HG02973 (cell line): ENCODE measurements around the gene SPNS2.

ENCODE experiments used
- ATAC-seq: cut with Tn5 transposase; IDR thresholded peaks from one replicate; pipeline ENCODE4 v1.9.1; 2021; ENCODE audit warnings: moderate library complexity; ENCODE audit not compliant: unreplicated experiment

SPNS2 gene

DNA sequence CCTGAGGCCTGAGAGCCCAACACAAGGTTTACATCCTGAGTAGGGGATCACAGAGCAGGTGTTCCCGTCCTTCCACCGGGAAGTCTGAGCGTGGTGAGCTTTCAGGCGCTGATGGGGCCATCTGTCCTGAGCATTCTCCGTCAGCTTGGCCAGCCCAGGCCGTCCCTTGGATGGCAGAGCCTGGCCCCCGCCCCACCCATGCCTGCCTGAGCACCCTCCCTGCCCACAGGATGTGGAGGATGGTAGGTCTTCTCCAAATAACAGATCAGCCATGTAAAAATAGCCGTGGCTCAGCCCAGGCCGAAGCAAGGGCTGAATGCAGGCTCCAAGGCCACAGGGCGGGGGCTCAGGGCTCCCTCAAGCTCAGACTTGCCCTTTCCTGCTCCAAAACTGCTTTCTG is 20.2 kb downstream of the SPNS2 start:
- no peak for ATAC-seq

DNA sequence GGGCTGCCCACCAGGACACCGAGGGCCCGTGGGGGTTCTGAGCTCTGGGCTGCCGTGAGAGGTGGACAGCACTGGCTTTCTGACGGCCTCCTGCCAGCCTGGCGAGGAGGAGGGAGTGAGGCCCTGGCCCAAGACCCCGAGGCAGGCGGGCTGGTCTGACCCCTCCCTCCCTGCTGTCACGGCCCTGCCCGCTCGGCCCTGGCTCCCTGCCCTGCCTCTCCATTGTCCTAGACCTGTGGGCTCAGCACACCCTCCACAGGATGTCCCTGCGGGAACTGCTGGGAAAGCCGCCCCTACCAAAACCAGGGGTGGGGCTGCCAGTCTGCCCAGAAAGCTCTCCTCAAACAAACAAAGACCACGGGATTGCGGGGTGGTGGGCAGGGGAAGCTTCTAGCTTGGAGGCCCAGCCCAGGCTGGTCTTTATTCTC is 20.7 kb downstream of the SPNS2 start:
- no peak for ATAC-seq

DNA sequence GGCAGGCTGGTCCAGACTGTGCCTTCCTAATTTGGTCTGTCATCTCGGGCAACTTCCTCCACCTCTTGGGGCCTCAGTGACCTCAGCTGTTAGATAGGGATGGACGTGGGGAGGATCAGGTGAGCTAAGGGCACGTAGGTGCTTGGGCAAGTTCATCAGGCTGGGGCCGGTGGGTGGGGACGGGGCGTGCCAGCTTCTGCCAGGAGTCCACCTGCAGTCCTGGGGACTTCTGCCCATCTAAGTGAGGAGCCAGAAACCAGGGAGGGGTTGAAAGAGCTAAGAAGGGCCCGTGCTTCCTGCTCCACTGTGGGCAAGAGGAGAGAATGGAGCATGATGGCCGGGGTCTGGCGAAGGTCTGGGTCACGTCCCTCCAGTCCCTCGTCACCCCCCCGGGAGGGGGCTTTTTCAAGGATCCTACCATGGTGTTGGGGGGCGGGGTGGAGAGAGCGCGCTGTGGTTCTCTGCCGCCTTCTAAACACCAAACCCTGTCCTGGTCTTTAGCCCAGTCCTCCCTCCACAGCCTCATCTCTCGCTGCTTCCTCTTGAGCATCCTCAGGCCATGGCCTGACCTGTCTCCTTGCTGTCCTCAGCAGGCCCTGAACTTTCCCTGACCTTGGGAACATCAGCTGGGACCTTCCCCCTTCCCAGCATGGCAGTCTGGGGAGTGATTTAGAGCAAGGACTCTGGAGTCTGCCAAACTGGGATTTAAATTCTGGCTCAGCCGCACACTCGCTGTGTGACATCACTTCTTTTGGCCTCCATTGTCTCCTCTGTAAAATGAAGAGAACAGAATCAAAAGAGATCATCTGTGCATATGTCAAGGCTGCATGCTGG is 21.6 kb downstream of the SPNS2 start:
- ATAC-seq = no peak

DNA sequence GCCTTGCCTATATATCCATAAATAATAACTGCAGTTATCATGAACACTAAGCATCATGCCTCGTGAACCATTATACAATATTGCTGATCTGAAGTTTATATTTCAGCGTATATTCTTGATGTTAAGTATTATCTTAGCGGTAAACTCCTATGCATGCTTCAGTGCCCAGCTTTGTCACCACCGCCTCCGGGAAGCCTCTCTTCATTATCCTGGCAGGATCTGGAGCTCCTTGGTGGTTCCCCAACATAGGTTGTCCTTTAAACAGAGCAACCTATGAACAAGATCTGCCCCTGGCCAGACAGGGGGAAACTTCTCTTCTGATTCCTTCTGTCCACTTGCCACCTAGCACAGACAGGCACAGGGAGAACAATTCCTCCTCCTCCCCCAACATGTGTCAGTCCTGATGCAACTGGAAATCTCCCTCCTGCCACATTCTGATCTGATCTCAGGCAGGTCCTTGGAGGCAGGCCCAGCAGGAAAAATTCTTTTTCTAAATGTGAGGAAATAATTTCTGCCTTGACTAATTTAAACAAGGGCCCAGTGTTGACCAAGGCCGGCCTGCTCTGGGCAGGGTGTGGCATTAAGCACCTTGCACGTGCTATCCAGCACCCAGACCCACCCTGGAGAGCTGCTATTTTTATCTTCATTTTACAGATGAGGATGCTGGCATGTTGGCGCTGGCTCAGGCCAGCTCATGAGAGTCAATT is 22.4 kb downstream of the SPNS2 start:
- no peak for ATAC-seq

DNA sequence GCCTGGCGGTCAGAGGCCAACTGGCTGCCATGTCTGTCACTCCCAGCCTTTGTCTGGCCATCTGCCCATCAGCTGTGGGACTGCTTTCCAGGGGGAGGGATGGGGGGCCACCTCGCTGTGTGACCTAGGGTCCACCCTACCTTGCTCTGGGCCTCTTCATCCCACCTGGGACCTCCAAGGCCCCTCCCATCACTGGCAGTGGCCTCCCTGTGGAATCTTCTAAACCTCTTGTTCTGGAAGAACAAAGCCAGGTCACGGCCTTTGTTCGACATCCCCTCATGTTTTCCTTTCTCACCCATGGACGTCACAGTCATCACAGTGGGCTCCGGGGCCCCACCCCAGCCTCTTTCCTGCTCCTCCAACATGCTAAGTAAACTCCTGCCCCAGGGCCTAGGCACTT is 24.0 kb downstream of the SPNS2 start:
- ATAC-seq = no peak

DNA sequence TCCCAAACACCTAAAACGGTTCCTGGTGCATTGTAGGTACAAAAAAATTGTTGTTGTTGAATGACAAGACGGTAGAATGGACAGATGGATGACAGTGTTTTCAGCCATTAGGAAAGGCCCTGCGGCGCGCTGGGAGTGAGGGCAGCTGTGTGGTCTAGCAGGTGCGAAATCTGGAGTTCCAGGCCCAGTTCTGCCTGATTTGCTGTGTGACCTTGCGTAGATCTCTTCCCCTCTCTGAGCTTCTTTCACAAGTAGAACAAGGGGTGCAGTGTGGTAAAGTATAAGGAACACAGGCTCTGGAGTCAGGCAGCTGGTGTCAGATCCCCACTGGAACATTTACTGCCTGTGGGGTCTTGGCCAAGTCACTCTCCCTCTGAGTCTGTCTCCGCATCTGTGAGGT is 25.3 kb downstream of the SPNS2 start:
- ATAC-seq = no peak

DNA sequence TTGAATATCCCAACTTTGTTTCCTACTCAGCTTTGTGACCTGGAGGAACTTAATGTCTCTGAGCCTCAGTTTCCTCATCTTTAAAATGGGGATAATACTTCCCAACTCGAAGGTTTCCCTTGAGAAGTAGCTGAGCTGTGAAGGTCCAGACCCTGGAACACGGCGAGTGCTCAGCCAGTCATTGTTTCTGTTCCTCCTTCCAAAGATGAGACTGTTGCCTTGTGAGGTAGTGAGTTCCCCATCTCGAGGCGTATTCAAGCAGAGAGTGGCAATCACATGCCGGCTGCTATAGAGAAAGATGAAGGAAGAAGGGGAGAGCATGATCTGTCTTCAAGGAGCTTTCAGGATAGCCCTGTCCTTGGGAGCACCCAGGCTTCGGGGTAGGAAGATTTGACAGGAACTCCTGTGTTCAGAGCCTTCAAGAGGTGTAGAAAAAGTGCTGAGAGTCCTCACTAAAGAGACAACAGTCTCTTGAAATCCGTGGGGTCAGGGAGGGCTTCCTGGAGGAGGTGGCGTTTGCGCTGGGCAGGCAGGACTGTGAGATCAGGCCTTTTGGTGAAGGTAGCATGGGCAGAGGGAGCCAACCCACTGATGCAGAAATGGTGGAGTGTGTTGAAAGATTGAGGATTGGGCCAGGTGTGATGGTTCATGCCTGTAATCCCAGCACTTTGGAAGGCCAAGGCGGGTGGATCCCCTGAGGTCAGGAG is 27.2 kb downstream of the SPNS2 start:
- no peak for ATAC-seq

DNA sequence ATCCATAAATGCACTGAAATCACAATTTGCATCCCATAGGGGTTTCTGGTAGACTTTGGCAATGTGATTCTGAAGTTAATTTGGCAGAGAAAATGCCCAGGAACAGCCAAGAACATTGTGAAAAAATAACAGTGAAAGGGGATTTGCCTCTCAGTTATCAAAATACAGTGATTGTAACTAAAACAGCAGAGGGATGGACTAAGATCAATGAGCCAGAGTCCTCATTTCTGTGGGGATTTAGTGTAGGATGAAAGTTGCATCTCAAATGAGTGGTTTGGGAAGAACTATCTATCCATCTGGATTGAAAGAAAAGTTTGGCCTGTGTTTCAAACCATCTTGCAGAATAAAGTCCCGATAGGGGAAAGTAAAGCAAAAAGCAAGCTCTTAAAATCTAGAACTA is 28.5 kb downstream of the SPNS2 start:
- ATAC-seq = no peak

DNA sequence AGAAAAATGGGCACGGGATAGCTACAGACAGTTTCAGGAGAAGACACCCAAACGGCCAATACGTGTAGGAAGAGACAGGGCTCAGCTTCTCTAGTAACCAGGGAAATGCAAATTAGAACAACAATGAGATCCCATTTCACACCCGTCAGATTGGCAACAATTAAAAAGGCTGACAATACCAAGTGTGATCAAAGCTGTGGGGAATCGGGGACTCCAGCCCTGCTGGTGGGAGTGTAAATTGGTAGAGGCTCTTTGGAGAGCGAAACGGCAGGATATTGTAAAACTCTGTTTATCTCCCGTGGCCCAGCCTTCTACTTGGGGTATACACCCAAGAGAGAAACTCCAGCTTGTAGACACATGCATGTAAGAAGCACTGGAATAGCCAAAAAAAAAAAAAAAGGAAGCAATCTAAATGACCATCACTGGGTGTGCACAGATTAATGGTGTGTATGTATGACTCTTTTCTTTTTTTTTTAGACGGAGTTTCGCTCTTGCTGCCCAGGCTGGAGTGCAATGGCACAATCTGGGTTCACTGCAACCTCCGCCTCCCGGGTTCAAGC is 29.0 kb downstream of the SPNS2 start:
- no peak for ATAC-seq

DNA sequence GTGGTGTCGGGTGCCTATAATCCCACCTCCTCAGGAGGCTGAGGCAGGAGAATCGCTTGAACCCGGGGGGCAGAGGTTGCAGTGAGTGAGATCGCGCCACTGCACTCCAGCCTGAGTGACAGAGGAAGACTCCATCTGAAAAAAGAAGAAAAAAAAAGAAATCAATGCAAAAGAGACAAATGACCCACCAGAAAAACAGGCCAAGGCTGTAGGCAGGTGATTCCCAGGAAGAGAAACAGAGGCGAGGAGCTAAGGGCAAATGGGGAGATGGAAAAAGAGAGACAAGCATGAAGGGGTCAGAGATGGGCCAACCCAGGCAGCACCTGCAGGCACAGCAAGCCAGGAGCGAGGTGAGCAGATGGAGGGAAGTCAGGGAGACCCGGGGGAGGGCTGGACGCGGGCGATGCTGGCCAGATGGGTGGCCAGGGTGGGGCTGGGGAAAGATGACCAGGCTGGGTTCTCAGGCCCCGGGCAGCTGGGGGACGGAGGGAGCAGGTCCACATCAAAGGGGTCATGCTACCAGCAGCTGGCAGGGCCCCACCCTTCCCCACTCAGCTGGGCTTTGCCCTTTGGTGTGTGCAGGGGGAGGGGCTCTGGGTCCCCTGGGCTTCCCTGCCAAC is 31.0 kb downstream of the SPNS2 start:
- ATAC-seq = no peak

DNA sequence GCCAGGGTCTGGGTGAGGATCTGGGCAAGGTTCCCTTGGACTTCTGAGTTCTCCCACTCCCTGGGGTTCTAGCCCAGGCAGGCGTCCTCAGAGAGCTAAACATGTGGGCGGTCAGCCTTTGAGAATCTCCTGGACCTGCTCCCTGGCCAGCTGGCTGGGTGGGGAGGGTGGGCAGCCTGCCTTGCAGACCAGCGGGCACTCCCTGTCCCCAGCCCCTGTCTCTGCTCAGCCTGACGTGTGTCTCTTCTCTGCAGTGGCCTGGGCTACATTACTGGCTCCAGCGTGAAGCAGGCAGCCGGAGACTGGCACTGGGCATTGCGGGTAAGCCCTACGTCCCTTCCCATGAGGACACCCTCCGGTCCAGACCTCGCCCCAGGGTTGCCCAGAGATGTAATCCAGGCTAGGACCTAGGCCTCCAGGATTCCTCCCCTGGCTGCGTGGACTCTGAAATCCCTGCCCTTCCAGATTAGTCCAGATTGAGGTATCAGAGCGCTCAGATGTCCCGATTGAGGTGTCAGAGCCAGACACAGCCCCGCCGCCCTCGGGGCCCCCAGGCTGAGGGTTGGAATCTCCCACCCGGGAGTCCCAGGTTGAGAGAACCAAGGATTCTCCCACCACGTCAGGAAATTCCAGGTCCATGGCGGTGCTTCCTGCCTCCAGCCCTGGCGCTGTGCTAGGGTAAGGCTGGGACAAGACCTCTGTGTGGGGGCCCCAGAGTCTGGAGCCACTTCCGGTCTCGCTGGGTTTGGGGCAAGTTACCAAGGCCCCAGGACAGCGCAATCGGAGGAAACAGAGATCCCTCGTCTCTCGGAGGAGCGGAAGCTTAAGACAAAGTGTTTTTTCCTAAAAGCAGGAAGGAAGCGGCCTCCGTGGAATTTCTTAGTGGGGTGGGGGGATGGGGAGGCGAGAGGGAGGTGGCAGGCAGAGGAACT is 32.4 kb downstream of the SPNS2 start:
- ATAC-seq = no peak

DNA sequence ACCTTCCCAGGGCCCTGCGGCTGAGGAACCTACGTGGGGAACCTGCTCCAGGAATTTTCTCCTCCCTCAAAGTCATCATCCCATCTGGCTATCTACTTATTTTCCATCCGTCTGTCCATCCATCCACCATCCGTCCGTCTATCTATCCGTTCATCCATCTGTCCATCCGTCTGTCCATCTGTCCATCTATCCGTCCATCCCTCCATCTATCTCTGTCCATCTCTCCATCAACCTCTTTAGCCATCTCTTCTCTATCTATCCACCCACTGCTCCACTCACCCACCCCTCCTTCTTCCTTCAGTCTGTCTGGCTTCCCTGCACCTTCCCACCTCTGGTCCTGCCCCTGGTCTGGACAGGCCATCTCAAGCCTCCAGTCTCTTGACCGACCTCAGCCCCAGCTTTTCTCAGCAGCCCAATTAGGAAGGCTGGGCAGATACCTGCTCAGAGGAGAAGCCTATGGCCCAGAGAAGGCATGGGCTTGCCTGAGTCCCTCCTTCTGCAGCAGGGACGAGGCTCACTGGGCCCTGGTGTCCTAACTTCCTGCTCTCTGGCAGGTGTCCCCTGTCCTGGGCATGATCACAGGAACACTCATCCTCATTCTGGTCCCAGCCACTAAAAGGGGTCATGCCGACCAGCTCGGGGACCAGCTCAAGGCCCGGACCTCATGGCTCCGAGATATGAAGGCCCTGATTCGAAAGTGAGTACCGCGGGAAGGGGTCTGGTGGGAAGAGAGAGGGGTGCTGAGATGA is 33.5 kb downstream of the SPNS2 start:
- ATAC-seq = no peak

DNA sequence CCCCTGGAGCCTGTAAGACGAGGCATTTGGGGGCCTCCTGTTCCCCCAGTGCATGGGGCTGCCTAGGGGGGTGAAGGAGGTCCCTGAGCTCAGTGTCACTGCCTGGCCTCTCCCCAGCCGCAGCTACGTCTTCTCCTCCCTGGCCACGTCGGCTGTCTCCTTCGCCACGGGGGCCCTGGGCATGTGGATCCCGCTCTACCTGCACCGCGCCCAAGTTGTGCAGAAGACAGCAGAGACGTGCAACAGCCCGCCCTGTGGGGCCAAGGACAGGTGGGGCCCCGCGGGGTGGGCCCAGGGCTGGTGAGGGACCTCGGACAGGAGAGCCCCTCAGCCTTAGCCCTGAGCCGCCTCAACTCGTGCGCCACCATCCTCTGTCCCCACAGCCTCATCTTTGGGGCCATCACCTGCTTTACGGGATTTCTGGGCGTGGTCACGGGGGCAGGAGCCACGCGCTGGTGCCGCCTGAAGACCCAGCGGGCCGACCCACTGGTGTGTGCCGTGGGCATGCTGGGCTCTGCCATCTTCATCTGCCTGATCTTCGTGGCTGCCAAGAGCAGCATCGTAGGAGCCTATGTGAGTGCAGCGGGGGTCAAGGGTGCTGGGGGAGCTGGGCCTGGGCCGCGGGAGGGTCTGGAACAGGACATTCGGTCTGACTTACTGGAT is 34.3 kb downstream of the SPNS2 start:
- ATAC-seq = no peak

DNA sequence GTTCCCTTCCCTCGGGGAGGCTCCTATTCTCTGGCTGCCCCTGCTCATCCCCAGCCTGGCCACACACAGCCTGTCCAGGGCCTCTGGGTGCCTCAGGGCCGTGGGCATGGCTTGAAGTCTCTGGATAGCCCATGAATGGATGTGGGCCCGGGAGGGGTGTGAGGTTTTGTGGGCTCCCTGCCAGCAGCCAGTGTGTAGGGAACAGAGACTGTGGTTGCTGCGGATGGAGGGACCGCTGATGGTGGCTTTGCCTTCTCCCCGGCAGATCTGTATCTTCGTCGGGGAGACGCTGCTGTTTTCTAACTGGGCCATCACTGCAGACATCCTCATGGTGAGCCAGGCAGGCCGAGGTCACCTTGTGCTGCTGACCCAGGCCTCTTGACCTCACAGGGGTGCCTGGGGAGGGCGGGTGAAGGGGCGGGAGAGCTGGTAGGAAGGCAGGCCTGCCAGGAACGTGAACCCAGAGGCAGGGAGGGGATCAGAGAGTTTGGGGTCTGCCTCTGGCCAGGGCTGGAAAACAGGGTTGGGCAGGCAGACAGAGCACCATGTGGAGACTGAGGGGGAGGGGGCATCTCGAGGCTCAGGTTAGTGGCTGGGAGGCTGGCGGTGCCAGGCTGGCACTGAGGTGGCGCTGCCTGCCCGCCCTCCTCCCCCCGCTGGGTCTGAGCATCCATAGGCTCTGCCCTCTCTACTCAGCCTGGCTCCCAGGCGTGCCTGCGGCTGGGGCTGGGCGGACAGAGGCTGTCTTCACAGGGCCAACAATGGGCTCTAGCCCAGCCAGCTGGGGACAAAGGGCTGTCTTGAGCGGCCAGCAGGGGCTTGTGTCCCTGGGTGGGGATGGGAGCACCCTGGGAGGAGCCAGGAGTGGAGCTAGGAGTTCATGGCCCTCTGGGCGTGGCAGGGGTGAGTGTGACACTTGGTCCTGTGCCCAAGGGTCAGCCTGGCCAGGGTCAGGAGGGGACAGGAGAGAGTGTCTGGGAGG is 35.1 kb downstream of the SPNS2 start:
- ATAC-seq = no peak

DNA sequence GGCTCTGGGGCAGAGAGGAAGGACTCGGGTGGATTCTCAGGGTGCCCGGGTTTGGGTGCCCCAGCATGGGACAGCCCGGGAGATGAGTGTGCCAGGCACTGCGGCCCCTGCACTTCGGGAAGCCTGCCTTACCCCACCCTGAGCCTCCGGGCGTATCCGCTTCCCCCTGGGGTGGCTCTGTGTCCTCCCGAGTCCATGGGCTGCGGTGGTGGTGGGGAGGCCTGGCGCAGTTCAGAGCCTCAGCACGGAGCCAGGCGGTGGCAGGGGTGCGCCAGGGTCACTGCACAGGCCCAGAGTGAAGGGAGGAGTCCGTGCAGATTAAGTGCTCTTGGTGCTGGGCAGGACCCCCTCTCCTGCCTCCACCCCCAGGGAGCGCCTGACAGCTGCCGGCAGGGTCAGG is 35.8 kb downstream of the SPNS2 start:
- no peak for ATAC-seq

DNA sequence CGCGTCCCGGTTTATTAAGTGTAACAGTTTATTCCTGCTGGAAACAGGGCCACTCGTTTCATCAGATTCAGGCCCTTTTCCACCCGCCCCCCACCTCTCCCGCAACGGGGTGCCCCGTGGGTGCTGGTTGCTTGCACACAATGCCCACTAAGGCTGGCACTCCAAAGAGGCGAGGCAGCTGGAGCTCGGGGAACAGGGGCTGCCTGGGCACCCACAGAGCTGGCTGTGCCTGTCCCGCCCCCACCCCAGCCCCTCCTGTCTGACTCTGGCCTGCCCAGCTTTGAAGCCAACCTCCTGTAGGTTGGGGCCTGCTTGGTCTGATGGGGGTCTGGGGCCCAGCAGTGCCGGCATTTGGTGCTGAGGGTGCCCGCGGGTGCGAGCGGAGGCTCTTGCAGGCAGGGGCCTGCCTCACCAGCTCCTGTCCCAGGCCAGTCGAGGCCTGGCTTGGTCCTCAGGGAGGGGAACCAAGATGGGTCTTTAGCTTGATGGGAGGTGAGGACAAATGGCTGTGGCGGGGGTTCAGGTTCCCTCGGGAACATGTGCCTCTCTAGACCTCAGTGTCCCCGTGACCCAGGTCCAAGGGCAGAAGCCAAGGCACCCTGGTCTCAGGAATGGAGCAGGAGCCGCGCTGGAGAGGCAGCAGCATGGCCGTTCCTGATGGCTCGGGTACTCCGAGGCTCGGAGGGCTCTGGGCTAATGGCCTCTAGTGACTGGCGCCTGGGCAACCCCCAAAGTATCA is 36.4 kb downstream of the SPNS2 start:
- ATAC-seq = no peak
